GM12892 (cell line): ENCODE data around the gene PRDM15.

ENCODE experiments used
- POLR2A ChIP-seq: IDR thresholded peaks from 2 replicates; pipeline ENCODE4 v1.6.1; 2011; ENCODE audit warnings: low read depth, low read length, control low read depth
- POLR2AphosphoS5 ChIP-seq: IDR thresholded peaks from 2 replicates; pipeline ENCODE4 v1.6.1; 2011; ENCODE audit warnings: low read depth, low read length, control low read depth
- TAF1 ChIP-seq: IDR thresholded peaks from 2 replicates; pipeline ENCODE4 v1.6.1; 2011; ENCODE audit warnings: low read depth, mild to moderate bottlenecking, control low read depth, low read length, borderline replicate concordance

- no peak for TF ChIP-seq POLR2AphosphoS5
- no peak for TF ChIP-seq TAF1
- TF ChIP-seq POLR2A: no peak
These were observed 29.7 kb upstream of the PRDM15 start for GRCh38 chr21:41908829-41909228.
